ENCODE data around the gene CCDC57.

DNA sequence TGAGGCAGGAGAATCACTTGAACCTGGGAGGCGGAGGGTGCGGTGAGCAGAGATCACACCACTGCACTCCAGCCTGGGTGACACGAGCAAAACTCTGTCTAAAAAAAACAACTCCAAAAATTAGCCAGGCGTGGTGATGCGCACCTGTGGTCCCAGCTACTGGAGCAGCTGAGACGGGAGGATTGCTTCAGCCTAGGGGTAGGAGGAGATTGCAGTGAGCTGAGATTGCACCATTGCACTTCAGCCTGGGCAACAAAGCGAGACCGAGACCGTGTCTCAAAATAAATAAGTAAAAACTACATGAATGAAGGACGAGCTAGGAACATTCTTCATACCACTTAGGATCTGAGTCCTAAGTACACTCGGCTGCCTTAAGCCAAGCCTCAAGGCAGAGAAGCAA is 35.4 kb downstream of the CCDC57 start:
- TF ChIP-seq, protein P1, sequence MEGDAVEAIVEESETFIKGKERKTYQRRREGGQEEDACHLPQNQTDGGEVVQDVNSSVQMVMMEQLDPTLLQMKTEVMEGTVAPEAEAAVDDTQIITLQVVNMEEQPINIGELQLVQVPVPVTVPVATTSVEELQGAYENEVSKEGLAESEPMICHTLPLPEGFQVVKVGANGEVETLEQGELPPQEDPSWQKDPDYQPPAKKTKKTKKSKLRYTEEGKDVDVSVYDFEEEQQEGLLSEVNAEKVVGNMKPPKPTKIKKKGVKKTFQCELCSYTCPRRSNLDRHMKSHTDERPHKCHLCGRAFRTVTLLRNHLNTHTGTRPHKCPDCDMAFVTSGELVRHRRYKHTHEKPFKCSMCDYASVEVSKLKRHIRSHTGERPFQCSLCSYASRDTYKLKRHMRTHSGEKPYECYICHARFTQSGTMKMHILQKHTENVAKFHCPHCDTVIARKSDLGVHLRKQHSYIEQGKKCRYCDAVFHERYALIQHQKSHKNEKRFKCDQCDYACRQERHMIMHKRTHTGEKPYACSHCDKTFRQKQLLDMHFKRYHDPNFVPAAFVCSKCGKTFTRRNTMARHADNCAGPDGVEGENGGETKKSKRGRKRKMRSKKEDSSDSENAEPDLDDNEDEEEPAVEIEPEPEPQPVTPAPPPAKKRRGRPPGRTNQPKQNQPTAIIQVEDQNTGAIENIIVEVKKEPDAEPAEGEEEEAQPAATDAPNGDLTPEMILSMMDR (IDR thresholded peaks at IDR 0.05) = no peak
- no peak for TF ChIP-seq POLR2A (IDR thresholded peaks at IDR 0.05)

Data from thyroid gland (tissue), 4 donors.